Sigmoid colon (tissue), 7 donors: Measurements from ENCODE around the gene ITGA1. TPM values are rescaled to one million over a fixed set of nuclear protein-coding genes. Genes with fewer than 3 reads are reported as not detected.

Experiments
- DNase-seq: peaks from one replicate; pipeline ENCODE4 v3.0.0-alpha.2; 2019
- H3K27ac ChIP-seq, 4 donors: fragments of 200-600 bp; sonication (generic); one replicate each; pipeline ENCODE4 v1.5.1; 2016 to 2019; ENCODE audit warnings: mild to moderate bottlenecking in 1 of 4
- H3K27me3 ChIP-seq, 3 donors: fragments of 200-600 bp; sonication (generic); one replicate each; pipeline ENCODE4 v1.5.1; 2019; ENCODE audit warnings: mild to moderate bottlenecking in 1 of 3
- H3K36me3 ChIP-seq, 4 donors: fragments of 200-600 bp; sonication (generic); one replicate each; pipeline ENCODE4 v1.5.1; 2016 to 2019
- H3K4me1 ChIP-seq, 4 donors: fragments of 200-600 bp; sonication (generic); one replicate each; pipeline ENCODE4 v1.5.1; 2017 to 2019
- H3K4me3 ChIP-seq, 4 donors: fragments of 200-600 bp; sonication (generic); one replicate each; pipeline ENCODE4 v1.5.1; 2017 to 2019; ENCODE audit warnings: mild to moderate bottlenecking in 2 of 4, moderate library complexity in 1 of 4
- H3K9me3 ChIP-seq, 4 donors: fragments of 200-600 bp in 3 of 4; sonication (generic) in 3 of 4; one replicate each; pipeline versions ENCODE4 v1.5.1 to v1.6.1; 2013 to 2019
- CTCF ChIP-seq, 4 experiments: fragments of 450-650 bp in 3 of 4; fragments of 200-600 bp in 1 of 4; IDR thresholded peaks; one replicate each; pipeline ENCODE4 v1.5.1; 2016 to 2019; ENCODE audit warnings: antibody characterized with exemption in 4 of 4, mild to moderate bottlenecking in 3 of 4, moderate library complexity in 2 of 4
- EP300 ChIP-seq, 4 donors: sonication (generic); formaldehyde crosslinking; IDR thresholded peaks; one replicate each; pipeline ENCODE4 v1.6.1; 2017; ENCODE audit warnings: antibody characterized with exemption in 4 of 4
- POLR2A ChIP-seq, 2 donors: fragments of 450-650 bp; IDR thresholded peaks; one replicate each; pipeline ENCODE4 v1.6.1; 2016; ENCODE audit warnings: antibody characterized with exemption in 2 of 2, mild to moderate bottlenecking in 2 of 2, moderate library complexity in 2 of 2
- POLR2AphosphoS5 ChIP-seq, 4 donors: sonication (generic); formaldehyde crosslinking; IDR thresholded peaks; one replicate each; pipeline ENCODE4 v1.6.1; 2017; ENCODE audit warnings: antibody characterized with exemption in 4 of 4
- WGBS, 2 donors: extraction: QIAGEN DNeasy Blood & Tissue Kit; methylation state at CpG; one replicate each; pipeline ENCODE4 v1.1.7; 2013; 5-methylcytosine and 5-hydroxymethylcytosine counted together
- intact Hi-C: fragments of 100-400 bp; cut with DNase I; formaldehyde crosslinking; loops from one replicate; pipeline ENCODE4 v1.15.1; 2023
- polyA plus RNA-seq, 3 donors: library from polyadenylated mRNA; stranded (reverse); fragments of 200-250 nt; gene quantifications; one replicate each; pipeline ENCODE4 v1.2.3, GENCODE V29; 2013
- total RNA-seq, 4 donors: library from RNA; depleted of rRNA; stranded (reverse); fragments of >200 nt; gene quantifications; one replicate each; pipeline ENCODE4 v1.1.0, GENCODE V29; 2016
- donor health status: healthy with polysubstance abuse.
- donor health status: Bipolar disorder and iron deficiency.
- donor health status: healthy.

ITGA1 gene
- total and polyA plus RNA-seq, 7 donors = 1.8 to 511 (median 162) TPM

GRCh38 chr5:52796031-52796430, 8.3 kb downstream of the ITGA1 start:
- Histone ChIP-seq H3K9me3 (no peaks in the 10 kb centered on the region), H3K27ac (peak overlapping the region; percentile 91 to 97 (median 94)), H3K27me3 (no peaks in the 10 kb centered on the region), H3K36me3 (no peaks in the 10 kb centered on the region), H3K4me3 (no peak overlapping the region), H3K4me1 (peaks cover 0 to 96% (median 78%) of the 10 kb centered on the region in 4 donors)
- no peak for DNase-seq
- intact Hi-C loops = no loop called here
- TF ChIP-seq CTCF (IDR thresholded peaks at IDR 0.05) (no peak), POLR2A (IDR thresholded peaks at IDR 0.05) (no peak), POLR2AphosphoS5 (IDR thresholded peaks at IDR 0.05) (no peak), EP300 (IDR thresholded peaks at IDR 0.05) (no peak)

- no peak overlapping the region for H3K4me3 ChIP-seq
- peaks cover 0 to 95% (median 78%) of the 10 kb centered on the region in 4 donors for H3K4me1 ChIP-seq
- H3K27me3 ChIP-seq = no peaks in the 10 kb centered on the region
- H3K27ac ChIP-seq = peak overlapping the region; percentile 91 to 97 (median 94)
- intact Hi-C loops = no loop called here
- peaks cover 0 to 2% (median 0%) of the 10 kb centered on the region in 4 donors for H3K36me3 ChIP-seq
- 55 to 73% methylated on average over 2 of the region's 2 CpGs for WGBS, 2 donors
- no peaks in the 10 kb centered on the region for H3K9me3 ChIP-seq
- DNase-seq = no peak
- no peak for TF ChIP-seq POLR2AphosphoS5 (IDR thresholded peaks at IDR 0.05)
- TF ChIP-seq POLR2A (IDR thresholded peaks at IDR 0.05) = no peak
- no peak for TF ChIP-seq EP300 (IDR thresholded peaks at IDR 0.05)
- TF ChIP-seq CTCF (IDR thresholded peaks at IDR 0.05) = no peak
Measured at GRCh38 chr5:52796516-52797103, 8.9 kb downstream of the ITGA1 start.

GRCh38 chr5:52798938-52799337, 11.2 kb downstream of the ITGA1 start:
- TF ChIP-seq EP300 (IDR thresholded peaks at IDR 0.05) (no peak), POLR2A (IDR thresholded peaks at IDR 0.05) (no peak), CTCF (IDR thresholded peaks at IDR 0.05) (no peak), POLR2AphosphoS5 (IDR thresholded peaks at IDR 0.05) (no peak)
- DNase-seq = no peak
- peak overlapping the region; percentile 91 to 97 (median 94) for H3K27ac ChIP-seq
- WGBS, 2 donors = 9 to 24% methylated on average over 3 of the region's 3 CpGs
- H3K9me3 ChIP-seq = no peaks in the 10 kb centered on the region
- peaks cover 0 to 93% (median 80%) of the 10 kb centered on the region in 4 donors for H3K4me1 ChIP-seq
- H3K36me3 ChIP-seq = peaks cover 0 to 8% (median 0%) of the 10 kb centered on the region in 4 donors
- no peaks in the 10 kb centered on the region for H3K27me3 ChIP-seq
- intact Hi-C loops = no loop called here
- H3K4me3 ChIP-seq = peak overlapping the region; percentile 47 to 71 (median 56)

GRCh38 chr5:52799358-52799982, 11.8 kb downstream of the ITGA1 start:
- 0% methylated on average over 19 of the region's 19 CpGs for WGBS, 2 donors
- Histone ChIP-seq H3K9me3 (no peaks in the 10 kb centered on the region), H3K27me3 (no peaks in the 10 kb centered on the region), H3K4me3 (peak overlapping the region; percentile 47 to 71 (median 56)), H3K4me1 (peaks cover 0 to 93% (median 82%) of the 10 kb centered on the region in 4 donors), H3K27ac (peak overlapping the region; percentile 91 to 97 (median 94)), H3K36me3 (peaks cover 0 to 8% (median 0%) of the 10 kb centered on the region in 4 donors)
- peak; percentile 83 for DNase-seq
- TF ChIP-seq CTCF (IDR thresholded peaks at IDR 0.05) = no peak
- TF ChIP-seq POLR2AphosphoS5 (IDR thresholded peaks at IDR 0.05) = peak in 2 of 4 donors; percentile 2 to 3
- intact Hi-C loops = no loop called here
